Measurements from ENCODE around the gene TNF. TPM values are rescaled to one million over a fixed set of nuclear protein-coding genes. Genes with fewer than 3 reads are reported as not detected.

The TNF gene
- total RNA-seq, 4 donors from 2014 or later = 0.81 TPM; not detected in 3

GRCh38 chr6:31575952-31576685 lies 754 bp downstream of the TNF start:
- no peak for ATAC-seq
- Histone ChIP-seq H3K27me3 (peaks cover 15% of the 10 kb centered on the region), H3K4me1 (peaks cover 0 to 8% (median 0%) of the 10 kb centered on the region in 3 donors), H3K27ac (peak overlapping the region in 3 of 4 donors; percentile 54 to 71 (median 54)), H3K9me3 (no peaks in the 10 kb centered on the region), H3K36me3 (no peaks in the 10 kb centered on the region), H3K4me3 (peak overlapping the region in 1 of 2 donors; percentile 38)
- WGBS, 2 donors (ENCODE audit: low coverage in 1 of 2) = 52 to 75% methylated on average over 5 to 6 of the region's 8 CpGs
- no peak for TF ChIP-seq POLR2AphosphoS5 (IDR thresholded peaks at IDR 0.05)
- TF ChIP-seq CTCF (IDR thresholded peaks at IDR 0.05) = no peak
- no peak for TF ChIP-seq POLR2A (IDR thresholded peaks at IDR 0.05)
- no peak for TF ChIP-seq EP300 (IDR thresholded peaks at IDR 0.05)

DNA sequence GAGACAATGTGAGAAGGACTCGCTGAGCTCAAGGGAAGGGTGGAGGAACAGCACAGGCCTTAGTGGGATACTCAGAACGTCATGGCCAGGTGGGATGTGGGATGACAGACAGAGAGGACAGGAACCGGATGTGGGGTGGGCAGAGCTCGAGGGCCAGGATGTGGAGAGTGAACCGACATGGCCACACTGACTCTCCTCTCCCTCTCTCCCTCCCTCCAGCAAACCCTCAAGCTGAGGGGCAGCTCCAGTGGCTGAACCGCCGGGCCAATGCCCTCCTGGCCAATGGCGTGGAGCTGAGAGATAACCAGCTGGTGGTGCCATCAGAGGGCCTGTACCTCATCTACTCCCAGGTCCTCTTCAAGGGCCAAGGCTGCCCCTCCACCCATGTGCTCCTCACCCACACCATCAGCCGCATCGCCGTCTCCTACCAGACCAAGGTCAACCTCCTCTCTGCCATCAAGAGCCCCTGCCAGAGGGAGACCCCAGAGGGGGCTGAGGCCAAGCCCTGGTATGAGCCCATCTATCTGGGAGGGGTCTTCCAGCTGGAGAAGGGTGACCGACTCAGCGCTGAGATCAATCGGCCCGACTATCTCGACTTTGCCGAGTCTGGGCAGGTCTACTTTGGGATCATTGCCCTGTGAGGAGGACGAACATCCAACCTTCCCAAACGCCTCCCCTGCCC lies 1.7 kb downstream of the TNF start:
- no peaks in the 10 kb centered on the region for H3K9me3 ChIP-seq
- TF ChIP-seq EP300 (IDR thresholded peaks at IDR 0.05) = no peak
- no peak for TF ChIP-seq POLR2A (IDR thresholded peaks at IDR 0.05)
- no peak for TF ChIP-seq CTCF (IDR thresholded peaks at IDR 0.05)
- TF ChIP-seq POLR2AphosphoS5 (IDR thresholded peaks at IDR 0.05) = no peak
- H3K36me3 ChIP-seq = no peaks in the 10 kb centered on the region
- H3K27me3 ChIP-seq = peaks cover 10% of the 10 kb centered on the region
- H3K4me1 ChIP-seq = peaks cover 0 to 17% (median 5%) of the 10 kb centered on the region in 3 donors
- no peak overlapping the region for H3K27ac ChIP-seq
- WGBS, 2 donors (ENCODE audit: low coverage in 1 of 2) = 78 to 90% methylated on average over 4 to 6 of the region's 19 CpGs
- no peak for ATAC-seq
- no peak overlapping the region for H3K4me3 ChIP-seq

GRCh38 chr6:31577579-31577966 lies 2.2 kb downstream of the TNF start:
- peaks cover 0 to 21% (median 9%) of the 10 kb centered on the region in 3 donors for H3K4me1 ChIP-seq
- H3K27me3 ChIP-seq = peaks cover 7% of the 10 kb centered on the region
- no peak for ATAC-seq
- H3K27ac ChIP-seq = no peak overlapping the region
- no peaks in the 10 kb centered on the region for H3K9me3 ChIP-seq
- no peak overlapping the region for H3K4me3 ChIP-seq
- H3K36me3 ChIP-seq = no peaks in the 10 kb centered on the region
- 85% methylated on average over 2 of the region's 3 CpGs; no CpG with 5 or more reads in 1 of the 2 donors for WGBS, 2 donors (ENCODE audit: low coverage in 1 of 2)
- no peak for TF ChIP-seq POLR2AphosphoS5 (IDR thresholded peaks at IDR 0.05)

- no peak overlapping the region for H3K4me3 ChIP-seq
- 85 to 91% methylated on average over 5 to 9 of the region's 12 CpGs for WGBS, 2 donors (ENCODE audit: low coverage in 1 of 2)
- H3K36me3 ChIP-seq = no peaks in the 10 kb centered on the region
- TF ChIP-seq CTCF (IDR thresholded peaks at IDR 0.05) (no peak), EP300 (IDR thresholded peaks at IDR 0.05) (no peak), POLR2AphosphoS5 (IDR thresholded peaks at IDR 0.05) (no peak)
- no peak overlapping the region for H3K27ac ChIP-seq
- no peaks in the 10 kb centered on the region for H3K9me3 ChIP-seq
- H3K4me1 ChIP-seq = peaks cover 0 to 21% (median 9%) of the 10 kb centered on the region in 3 donors
- no peaks in the 10 kb centered on the region for H3K27me3 ChIP-seq
- no peak for ATAC-seq
Observed at GRCh38 chr6:31578184-31579118, 3.1 kb downstream of the TNF start.

GRCh38 chr6:31579119-31579505 lies 3.7 kb downstream of the TNF start:
- no peak for ATAC-seq
- Histone ChIP-seq H3K9me3 (no peaks in the 10 kb centered on the region), H3K27me3 (no peaks in the 10 kb centered on the region), H3K27ac (no peak overlapping the region), H3K4me1 (peaks cover 0 to 21% (median 9%) of the 10 kb centered on the region in 3 donors), H3K4me3 (no peak overlapping the region), H3K36me3 (no peaks in the 10 kb centered on the region)
- 96 to 100% methylated on average over 2 to 3 of the region's 3 CpGs for WGBS, 2 donors (ENCODE audit: low coverage in 1 of 2)
- no peak for TF ChIP-seq CTCF (IDR thresholded peaks at IDR 0.05)

Data from gastroesophageal sphincter (tissue), 4 donors.